Mucosa of descending colon (tissue), 3 donors: ENCODE data around the gene TNFRSF1B. TPM values are rescaled to one million over a fixed set of nuclear protein-coding genes. Genes with fewer than 3 reads are reported as not detected.
A peak's percentile ranks its signal among the peaks of the same experiment; 100 is the strongest.

Experiments
- ATAC-seq: fragments of 200-7000 bp; cut with Tn5 transposase; one replicate; pipeline ENCODE4 v1.9.1; 2020; ENCODE audit warnings: mild to moderate bottlenecking, moderate library complexity
- DNase-seq, 3 donors: peaks; one replicate each; pipeline ENCODE4 v3.0.0-alpha.2; 2020
- H3K36me3 ChIP-seq: fragments of 200-600 bp; one replicate; pipeline ENCODE4 v1.8.0; 2021; ENCODE audit warnings: low read depth, mild to moderate bottlenecking
- H3K4me1 ChIP-seq: fragments of 200-600 bp; one replicate; pipeline ENCODE4 v1.8.0; 2021; ENCODE audit warnings: low read depth, mild to moderate bottlenecking
- H3K4me3 ChIP-seq: fragments of 200-600 bp; one replicate; pipeline ENCODE4 v1.8.0; 2021; ENCODE audit warnings: mild to moderate bottlenecking
- H3K9me3 ChIP-seq: fragments of 200-600 bp; one replicate; pipeline ENCODE4 v1.8.0; 2021; ENCODE audit warnings: mild to moderate bottlenecking
- intact Hi-C, 2 donors: fragments of 100-400 bp; cut with DNase I in 1 of 2; cut with micrococcal nuclease in 1 of 2; formaldehyde crosslinking; loops; one replicate each; pipeline versions ENCODE4 v1.11.0 to v1.11.1; 2022; cut with DNase I, micrococcal nuclease
- total RNA-seq, 3 donors: library from RNA; stranded (reverse); fragmentation: NEBNext Ultra II Directional in 2 of 3; extraction: Animal tissue kit (Norgen Biotek cat#: 25700) in 2 of 3; gene quantifications; one replicate each; pipeline versions ENCODE4 v1.2.1 to v1.2.4, GENCODE V29; 2021 to 2023
- TF ChIP-seq, protein P1 (sequence below): fragments of 200-600 bp; IDR thresholded peaks from one replicate; pipeline ENCODE4 v1.8.0; 2022; ENCODE audit warnings: antibody characterized with exemption, mild to moderate bottlenecking
- donor health status: DM: no; HTN: no; CAD: no; lungs with moderate emphysema.
- donor health status: DM: no; HTN: no; CAD: no.
- donor health status: DM: no; HTN: yes; CAD: no.

The TNFRSF1B gene
- total RNA-seq, 3 donors from 2014 or later, result 20.3 to 39.3 (median 31.6) TPM

- Histone ChIP-seq H3K4me3 (no peak overlapping the region), H3K9me3 (no peaks in the 10 kb centered on the region), H3K36me3 (no peaks in the 10 kb centered on the region), H3K4me1 (peaks cover 7% of the 10 kb centered on the region)
- TF ChIP-seq, protein P1, sequence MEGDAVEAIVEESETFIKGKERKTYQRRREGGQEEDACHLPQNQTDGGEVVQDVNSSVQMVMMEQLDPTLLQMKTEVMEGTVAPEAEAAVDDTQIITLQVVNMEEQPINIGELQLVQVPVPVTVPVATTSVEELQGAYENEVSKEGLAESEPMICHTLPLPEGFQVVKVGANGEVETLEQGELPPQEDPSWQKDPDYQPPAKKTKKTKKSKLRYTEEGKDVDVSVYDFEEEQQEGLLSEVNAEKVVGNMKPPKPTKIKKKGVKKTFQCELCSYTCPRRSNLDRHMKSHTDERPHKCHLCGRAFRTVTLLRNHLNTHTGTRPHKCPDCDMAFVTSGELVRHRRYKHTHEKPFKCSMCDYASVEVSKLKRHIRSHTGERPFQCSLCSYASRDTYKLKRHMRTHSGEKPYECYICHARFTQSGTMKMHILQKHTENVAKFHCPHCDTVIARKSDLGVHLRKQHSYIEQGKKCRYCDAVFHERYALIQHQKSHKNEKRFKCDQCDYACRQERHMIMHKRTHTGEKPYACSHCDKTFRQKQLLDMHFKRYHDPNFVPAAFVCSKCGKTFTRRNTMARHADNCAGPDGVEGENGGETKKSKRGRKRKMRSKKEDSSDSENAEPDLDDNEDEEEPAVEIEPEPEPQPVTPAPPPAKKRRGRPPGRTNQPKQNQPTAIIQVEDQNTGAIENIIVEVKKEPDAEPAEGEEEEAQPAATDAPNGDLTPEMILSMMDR, result no peak
- no peak for ATAC-seq
- intact Hi-C loops, result no loop called here
- DNase-seq, result peak in 1 of 3 donors; percentile 45
Measured at GRCh38 chr1:12130466-12131130, 36.2 kb upstream of the TNFRSF1B start.

GRCh38 chr1:12132078-12132477, 34.7 kb upstream of the TNFRSF1B start:
- ATAC-seq, result no peak
- intact Hi-C loops, result no loop called here
- peaks cover 7% of the 10 kb centered on the region for H3K4me1 ChIP-seq

DNA sequence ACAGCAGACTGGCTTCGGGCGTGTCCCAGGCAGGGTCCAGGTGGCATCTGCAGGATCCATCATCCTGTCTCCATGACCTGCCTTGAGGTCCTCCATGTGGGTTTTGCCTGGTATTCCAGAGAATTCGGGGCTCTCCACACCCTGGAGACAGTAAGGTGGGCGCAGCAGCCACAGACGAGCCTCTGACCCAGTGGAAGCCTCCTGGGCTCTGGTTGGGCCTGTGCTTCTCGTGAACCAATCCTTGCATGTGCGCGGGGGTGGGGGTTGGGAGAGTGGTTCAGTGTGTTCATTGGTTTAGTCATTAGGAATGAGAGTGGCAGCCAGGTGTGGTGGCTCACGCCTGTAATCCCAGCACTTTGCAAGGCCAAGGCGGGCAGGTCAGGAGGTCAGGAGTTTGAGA, 32.1 kb upstream of the TNFRSF1B start:
- no peak for ATAC-seq

More at GRCh38 chr1:12132078-12132477, 34.7 kb upstream of the TNFRSF1B start:
- Histone ChIP-seq H3K4me3 (no peak overlapping the region), H3K9me3 (no peaks in the 10 kb centered on the region), H3K36me3 (no peaks in the 10 kb centered on the region)
- TF ChIP-seq, protein P1, result no peak
- DNase-seq, result no peak

GRCh38 chr1:12135612-12136011, 31.2 kb upstream of the TNFRSF1B start:
- H3K36me3 ChIP-seq, result no peaks in the 10 kb centered on the region
- DNase-seq, result peak in 1 of 3 donors; percentile 39
- peak; percentile 18 for ATAC-seq
- no peaks in the 10 kb centered on the region for H3K9me3 ChIP-seq
- peaks cover 7% of the 10 kb centered on the region for H3K4me1 ChIP-seq
- H3K4me3 ChIP-seq, result no peak overlapping the region
- TF ChIP-seq, protein P1, result no peak
- intact Hi-C loops, result no loop called here

More for the DNA sequence above, 32.1 kb upstream of the TNFRSF1B start:
- Histone ChIP-seq H3K4me1 (peaks cover 7% of the 10 kb centered on the region), H3K9me3 (no peaks in the 10 kb centered on the region), H3K36me3 (no peaks in the 10 kb centered on the region), H3K4me3 (no peak overlapping the region)
- DNase-seq, result no peak
- intact Hi-C loops, result no loop called here
- TF ChIP-seq, protein P1, result no peak

DNA sequence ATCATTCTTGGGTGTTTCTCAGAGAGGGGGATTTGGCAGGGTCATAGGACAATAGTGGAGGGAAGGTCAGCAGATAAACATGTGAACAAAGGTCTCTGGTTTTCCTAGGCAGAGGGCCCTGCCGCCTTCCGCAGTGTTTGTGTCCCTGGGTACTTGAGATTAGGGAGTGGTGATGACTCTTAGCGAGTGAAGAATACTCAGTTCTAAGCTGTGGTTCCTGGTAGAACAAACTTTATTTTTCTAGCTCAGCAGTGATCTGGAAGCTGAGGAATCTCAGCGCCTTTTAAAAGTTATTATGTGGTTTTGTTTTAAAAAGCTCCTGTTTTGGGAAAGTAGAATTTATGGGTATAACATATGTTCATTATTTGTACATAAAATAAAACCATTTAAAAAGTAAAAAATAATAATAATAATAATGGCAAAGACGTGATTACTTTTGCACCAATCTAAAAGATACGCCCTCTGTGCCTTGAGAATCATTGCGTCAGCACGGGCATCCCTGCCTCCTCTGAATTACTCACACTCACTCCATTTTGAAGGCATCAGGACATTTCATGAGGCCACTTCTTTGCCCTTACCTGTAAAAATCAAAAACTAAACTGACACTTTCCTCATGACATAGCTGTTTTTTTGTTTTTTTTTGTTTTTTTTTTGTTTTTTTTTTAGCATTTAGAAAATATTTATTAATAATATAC, 29.7 kb upstream of the TNFRSF1B start:
- Histone ChIP-seq H3K36me3 (no peaks in the 10 kb centered on the region), H3K9me3 (no peaks in the 10 kb centered on the region), H3K4me1 (peaks cover 7% of the 10 kb centered on the region), H3K4me3 (no peak overlapping the region)
- intact Hi-C loops, result no loop called here
- DNase-seq (no peak), ATAC-seq (no peak)
- TF ChIP-seq, protein P1, result no peak
